K562 (cell line): ENCODE measurements around the gene EMD. TPM values are rescaled to one million over a fixed set of nuclear protein-coding genes. Genes with fewer than 3 reads are reported as not detected.
A peak's percentile ranks its signal among the peaks of the same experiment; 100 is the strongest.

Source experiments
- CLOCK ChIP-seq: fragments of 250-450 bp; sonication (Bioruptor Pico); IDR thresholded peaks from 2 replicates; pipeline ENCODE4 v1.4.0; 2020; ENCODE audit warnings: mild to moderate bottlenecking, moderate library complexity, borderline replicate concordance
- GABPB1 ChIP-seq: sonication (generic); formaldehyde crosslinking; IDR thresholded peaks from 2 replicates; pipeline ENCODE4 v1.8.0; 2022; ENCODE audit warnings: mild to moderate bottlenecking, missing genetic modification reagents
- LARP7 ChIP-seq: fragments of 450-650 bp; IDR thresholded peaks from 2 replicates; pipeline ENCODE4 v1.6.1; 2016
- POLR2G ChIP-seq: fragments of 200-400 bp; formaldehyde crosslinking; IDR thresholded peaks from 2 replicates; pipeline ENCODE4 v1.6.1; 2017; ENCODE audit warnings: low read depth, mild to moderate bottlenecking, antibody characterized with exemption, low read length, moderate library complexity
- RNF219 ChIP-seq: fragments of 250-450 bp; sonication (Bioruptor Pico); IDR thresholded peaks from 2 replicates; pipeline ENCODE4 v1.5.0; 2022; ENCODE audit warnings: mild to moderate bottlenecking
- STAG1 ChIP-seq: sonication (generic); formaldehyde crosslinking; IDR thresholded peaks from 2 replicates; pipeline ENCODE4 v1.5.0; 2020; ENCODE audit warnings: missing genetic modification reagents, borderline replicate concordance
- TCF7 ChIP-seq: sonication (generic); IDR thresholded peaks from 2 replicates; pipeline ENCODE4 v1.6.1; 2016; ENCODE audit warnings: antibody characterized with exemption, borderline replicate concordance
- TEAD2 ChIP-seq: fragments of 450-650 bp; IDR thresholded peaks from 2 replicates; pipeline ENCODE4 v1.6.1; 2016; ENCODE audit warnings: missing genetic modification characterization, control low read depth, missing compliant biosample characterization
- ZNF311 ChIP-seq: fragments of 250-450 bp; sonication (Bioruptor Pico); IDR thresholded peaks from 2 replicates; pipeline ENCODE4 v1.4.0; 2020; ENCODE audit warnings: mild to moderate bottlenecking, moderate library complexity
- ZNF445 ChIP-seq: fragments of 250-450 bp; sonication (Bioruptor Pico); IDR thresholded peaks from 2 replicates; pipeline ENCODE4 v1.4.0; 2020; ENCODE audit warnings: low read depth, mild to moderate bottlenecking, moderate library complexity
- polyA plus RNA-seq, 8 experiments: library from polyadenylated mRNA; depleted of rRNA in 4 of 8; stranded (reverse) in 5 of 8; unstranded in 3 of 8; fragments of >200 nt; fragmentation: Nextera tagmentation in 2 of 8; fragmentation: Illumina TruSeq in 1 of 8; extraction: Ambion mirVana in 2 of 8; extraction: Trizol in 1 of 8; gene quantifications; 2 replicates each; pipeline versions ENCODE4 v1.2.1 to v1.2.3, GENCODE V29; 2011 to 2014; ENCODE audit warnings: inconsistent platforms in 1 of 8, missing spikeins in 1 of 8
- total RNA-seq, 7 experiments: library from RNA; depleted of rRNA in 6 of 7; stranded (reverse); fragments of >200 nt in 6 of 7; fragmentation: Illumina TruSeq in 2 of 7; extraction: Trizol in 2 of 7; gene quantifications; 2 replicates each; pipeline versions ENCODE4 v1.2.1 to v1.2.3, GENCODE V29; 2011 to 2021; ENCODE audit warnings: low replicate concordance in 1 of 7
- TF ChIP-seq, protein P1 (sequence below): fragments of 250-450 bp; sonication (Bioruptor Pico); IDR thresholded peaks from 2 replicates; pipeline ENCODE4 v1.8.0; 2021; ENCODE audit warnings: borderline replicate concordance, mild to moderate bottlenecking, moderate library complexity; ENCODE audit not compliant: poor library complexity, severe bottlenecking
- TF ChIP-seq, protein P2 (sequence below): fragments of 250-450 bp; sonication (Bioruptor Pico); IDR thresholded peaks from 2 replicates; pipeline ENCODE4 v1.8.0; 2022; ENCODE audit warnings: moderate library complexity, mild to moderate bottlenecking, inconsistent platforms

The EMD gene
- total and polyA plus RNA-seq, 9 of the 15 experiments (the other 6 are each of a cell fraction or from before 2014, with no cell fraction given): 2.3 to 206 (median 61.9) TPM

- no peak for TF ChIP-seq RNF219 (CRISPR knock-in tag)
- TF ChIP-seq ZNF311: no peak
- no peak for TF ChIP-seq CLOCK (CRISPR knock-in tag)
- peak; percentile 60 for TF ChIP-seq POLR2G
- TF ChIP-seq LARP7: no peak
- TF ChIP-seq TCF7: no peak
- no peak for TF ChIP-seq ZNF445
- TF ChIP-seq GABPB1 (CRISPR knock-in tag): no peak
- TF ChIP-seq, protein P1, sequence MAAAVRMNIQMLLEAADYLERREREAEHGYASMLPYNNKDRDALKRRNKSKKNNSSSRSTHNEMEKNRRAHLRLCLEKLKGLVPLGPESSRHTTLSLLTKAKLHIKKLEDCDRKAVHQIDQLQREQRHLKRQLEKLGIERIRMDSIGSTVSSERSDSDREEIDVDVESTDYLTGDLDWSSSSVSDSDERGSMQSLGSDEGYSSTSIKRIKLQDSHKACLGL (CRISPR knock-in tag): no peak
- TF ChIP-seq, protein P2, sequence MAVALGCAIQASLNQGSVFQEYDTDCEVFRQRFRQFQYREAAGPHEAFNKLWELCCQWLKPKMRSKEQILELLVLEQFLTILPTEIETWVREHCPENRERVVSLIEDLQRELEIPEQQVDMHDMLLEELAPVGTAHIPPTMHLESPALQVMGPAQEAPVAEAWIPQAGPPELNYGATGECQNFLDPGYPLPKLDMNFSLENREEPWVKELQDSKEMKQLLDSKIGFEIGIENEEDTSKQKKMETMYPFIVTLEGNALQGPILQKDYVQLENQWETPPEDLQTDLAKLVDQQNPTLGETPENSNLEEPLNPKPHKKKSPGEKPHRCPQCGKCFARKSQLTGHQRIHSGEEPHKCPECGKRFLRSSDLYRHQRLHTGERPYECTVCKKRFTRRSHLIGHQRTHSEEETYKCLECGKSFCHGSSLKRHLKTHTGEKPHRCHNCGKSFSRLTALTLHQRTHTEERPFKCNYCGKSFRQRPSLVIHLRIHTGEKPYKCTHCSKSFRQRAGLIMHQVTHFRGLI (CRISPR knock-in tag): no peak
- no peak for TF ChIP-seq STAG1 (CRISPR knock-in tag)
- TF ChIP-seq TEAD2 (tag): no peak
- TF ChIP-seq, all 486 proteins: peak for 2
Measured at GRCh38 chrX:154351183-154352011, 27.7 kb upstream of the EMD start (continued).
